Hepatic stellate cell (primary cell): Measurements from ENCODE around the gene PDZK1.
"Not testable (repeated sequence)": the region's sequence is repeated elsewhere in the genome, so short reads cannot be mapped to it uniquely, and the experiment has no call there.

Experiments used
- DNase-seq: peaks from one replicate; pipeline ENCODE4 v3.0.0; 2011; ENCODE audit warnings: low spot score

Gene PDZK1

DNA sequence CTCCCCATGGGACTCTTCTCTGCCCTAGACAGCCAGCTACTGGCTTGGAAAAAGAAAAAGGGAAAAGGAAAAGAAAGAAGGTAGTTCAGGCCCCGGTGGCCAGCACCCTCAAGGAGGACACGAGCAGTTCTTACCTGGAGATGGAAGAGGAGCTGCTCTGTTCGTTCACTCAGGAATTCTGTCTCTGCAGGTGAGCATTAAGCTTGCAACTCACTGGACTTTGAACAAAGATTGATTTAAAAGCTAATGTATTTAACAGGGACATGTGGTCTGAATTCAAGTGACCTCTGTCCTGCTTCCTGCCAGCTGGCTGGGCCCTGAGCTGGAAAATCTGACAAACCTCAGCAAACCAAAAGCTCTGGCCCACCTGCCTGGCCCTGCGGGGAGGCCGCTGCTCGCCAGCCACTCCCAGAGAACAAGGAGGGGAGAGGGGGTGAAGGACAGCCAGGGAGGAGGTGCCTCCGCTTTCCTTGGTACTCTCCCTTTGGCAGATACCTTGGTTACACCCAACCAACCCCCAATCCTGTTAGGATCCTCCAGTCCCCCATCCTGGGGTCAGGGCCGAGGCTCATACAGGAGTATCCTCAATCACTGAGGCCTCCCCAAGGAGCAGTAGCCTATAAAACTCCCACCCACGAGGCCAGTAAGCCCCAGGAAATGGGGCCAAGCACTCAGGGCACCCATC lies at the start of gene PDZK1:
Gene PDZK1 (minus strand): TSS at position 186 of the 685 bp plus-strand sequence. CDS start 19,347 bp downstream, outside the sequence.
- DNase-seq: no peak

DNA sequence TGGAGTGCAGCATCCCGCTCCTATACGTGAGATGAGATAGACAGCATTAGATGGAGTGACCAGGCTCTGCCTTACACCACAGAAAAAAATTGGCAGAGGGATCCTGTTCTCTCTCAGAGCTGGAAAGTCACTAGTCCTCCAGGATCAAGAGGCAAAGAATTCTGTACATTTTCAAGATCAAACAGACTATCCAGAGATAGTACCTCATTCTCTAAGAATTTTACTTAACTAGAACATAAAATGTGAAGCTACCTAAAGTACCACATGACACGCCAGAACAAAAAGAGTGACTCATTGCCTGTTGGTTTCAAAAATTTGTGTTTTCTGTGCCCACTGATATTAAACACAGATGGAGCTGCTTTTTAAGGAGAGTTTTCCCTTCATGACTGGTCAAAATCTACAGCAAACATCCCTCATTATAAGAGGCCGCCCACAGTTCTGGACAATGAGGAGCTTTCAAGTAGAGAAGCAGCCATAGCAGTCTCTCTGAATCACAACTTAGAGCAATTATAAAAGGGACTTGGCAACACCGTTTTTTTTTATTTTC lies 44.4 kb upstream of the PDZK1 start:
- DNase-seq: peak; percentile 47

GRCh38 chr1:145750426-145750825 lies 43.3 kb upstream of the PDZK1 start:
- DNase-seq: no peak

DNA sequence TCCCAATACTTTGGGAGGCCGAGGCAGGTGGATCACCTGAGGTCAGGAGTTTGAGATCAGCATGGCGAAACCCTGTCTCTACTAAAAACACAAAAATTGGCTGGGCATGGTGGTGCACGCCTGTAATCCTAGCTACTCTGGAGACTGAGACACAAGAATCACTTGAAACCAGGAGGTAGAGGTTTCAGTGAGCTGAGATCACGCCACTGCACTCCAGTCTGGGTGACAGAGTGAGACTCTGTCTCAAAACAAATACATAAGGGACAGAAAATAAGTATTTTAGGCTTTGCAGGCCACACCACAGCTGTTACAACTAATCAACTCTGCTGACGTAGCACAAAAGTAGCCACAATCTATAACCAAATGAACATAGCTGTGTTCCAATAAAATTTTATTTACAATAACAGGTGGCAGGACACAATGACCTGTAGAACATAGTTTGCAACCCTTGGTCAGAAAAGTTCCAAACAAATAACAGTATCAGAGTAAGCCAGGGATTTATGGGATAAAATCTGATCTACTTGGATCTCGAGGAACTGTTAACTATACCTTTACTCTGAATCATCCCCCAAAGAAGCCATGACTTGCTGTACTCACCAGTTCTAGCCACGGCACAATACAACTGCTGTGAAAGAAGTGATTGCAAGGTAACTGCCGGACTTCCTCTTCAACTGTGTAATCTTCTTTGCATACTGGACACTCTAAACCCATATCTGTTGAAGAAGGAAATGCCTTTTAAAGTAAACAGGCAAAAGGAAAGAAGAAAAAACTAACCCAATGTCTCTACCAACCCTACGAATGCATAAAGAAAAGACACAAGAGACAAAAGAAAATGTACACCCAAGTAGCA lies 40.5 kb upstream of the PDZK1 start:
- DNase-seq: no peak

- DNase-seq: peak; percentile 64
Observed at GRCh38 chr1:145740269-145740668, 33.1 kb upstream of the PDZK1 start.

- no peak for DNase-seq
Observed at GRCh38 chr1:145736191-145736590, 29.0 kb upstream of the PDZK1 start.

- no peak for DNase-seq
Observed at GRCh38 chr1:145730900-145731299, 23.7 kb upstream of the PDZK1 start.

- no peak for DNase-seq
Observed at GRCh38 chr1:145730467-145730866, 23.3 kb upstream of the PDZK1 start.

DNA sequence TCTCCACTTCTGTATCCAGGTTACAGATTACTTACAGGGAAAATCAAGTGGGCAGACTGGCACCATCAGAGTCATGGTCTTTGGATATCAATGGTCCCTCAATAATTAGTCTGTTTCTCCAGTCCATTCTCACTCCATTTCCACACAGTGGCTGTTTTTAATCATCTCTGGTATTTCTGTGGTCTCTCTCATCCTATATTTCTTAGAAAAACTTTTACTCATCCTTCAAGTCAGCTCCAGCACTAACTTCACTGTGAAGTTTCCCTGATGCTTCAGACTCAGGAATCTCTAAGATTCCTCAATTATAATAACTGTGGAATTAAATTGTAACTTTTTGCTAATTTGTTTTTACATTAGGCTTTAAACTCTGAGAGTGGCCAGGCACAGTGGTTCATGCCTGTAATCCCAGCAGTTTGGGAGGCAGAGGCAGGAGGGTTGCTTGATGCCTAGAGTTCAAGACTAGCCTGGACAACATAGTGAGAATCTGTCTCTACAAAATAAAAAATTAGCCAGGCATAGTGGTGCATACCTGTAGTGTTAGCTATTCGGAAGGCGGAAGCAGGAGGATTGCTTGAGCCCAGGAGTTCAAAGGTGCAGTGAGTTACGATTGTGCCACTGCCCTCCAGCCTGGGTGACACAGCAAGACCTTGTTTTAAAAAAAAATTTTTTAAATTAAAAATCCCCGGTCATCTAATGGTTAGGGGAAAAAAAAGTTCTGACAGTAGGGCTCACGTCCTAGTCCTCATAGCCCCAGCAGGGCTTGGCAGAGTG lies 22.7 kb upstream of the PDZK1 start:
- no peak for DNase-seq

- DNase-seq: no peak
Observed at GRCh38 chr1:145729196-145729595, 22.0 kb upstream of the PDZK1 start.

DNA sequence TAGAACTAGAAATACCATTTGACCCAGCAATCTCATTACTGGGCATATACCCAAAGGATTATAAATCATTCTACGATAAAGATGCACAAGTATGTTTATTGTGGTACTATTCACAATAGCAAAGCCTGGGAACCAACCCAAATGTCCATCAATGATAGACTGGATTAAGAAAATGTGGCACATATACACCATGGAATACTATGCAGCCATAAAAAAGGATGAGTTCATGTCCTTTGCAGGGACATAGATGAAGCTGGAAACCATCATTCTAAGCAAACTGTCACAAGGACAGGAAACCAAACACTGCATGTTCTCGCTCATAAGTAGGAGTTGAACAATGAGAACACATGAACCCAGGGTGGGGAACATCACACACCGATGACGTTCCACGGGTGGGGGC lies 19.0 kb upstream of the PDZK1 start:
- DNase-seq: not testable (repeated sequence)

- DNase-seq: peak; percentile 73
Observed at GRCh38 chr1:145720878-145721671, 13.9 kb upstream of the PDZK1 start.

GRCh38 chr1:145720556-145720877 lies 13.3 kb upstream of the PDZK1 start:
- peak; percentile 67 for DNase-seq

DNA sequence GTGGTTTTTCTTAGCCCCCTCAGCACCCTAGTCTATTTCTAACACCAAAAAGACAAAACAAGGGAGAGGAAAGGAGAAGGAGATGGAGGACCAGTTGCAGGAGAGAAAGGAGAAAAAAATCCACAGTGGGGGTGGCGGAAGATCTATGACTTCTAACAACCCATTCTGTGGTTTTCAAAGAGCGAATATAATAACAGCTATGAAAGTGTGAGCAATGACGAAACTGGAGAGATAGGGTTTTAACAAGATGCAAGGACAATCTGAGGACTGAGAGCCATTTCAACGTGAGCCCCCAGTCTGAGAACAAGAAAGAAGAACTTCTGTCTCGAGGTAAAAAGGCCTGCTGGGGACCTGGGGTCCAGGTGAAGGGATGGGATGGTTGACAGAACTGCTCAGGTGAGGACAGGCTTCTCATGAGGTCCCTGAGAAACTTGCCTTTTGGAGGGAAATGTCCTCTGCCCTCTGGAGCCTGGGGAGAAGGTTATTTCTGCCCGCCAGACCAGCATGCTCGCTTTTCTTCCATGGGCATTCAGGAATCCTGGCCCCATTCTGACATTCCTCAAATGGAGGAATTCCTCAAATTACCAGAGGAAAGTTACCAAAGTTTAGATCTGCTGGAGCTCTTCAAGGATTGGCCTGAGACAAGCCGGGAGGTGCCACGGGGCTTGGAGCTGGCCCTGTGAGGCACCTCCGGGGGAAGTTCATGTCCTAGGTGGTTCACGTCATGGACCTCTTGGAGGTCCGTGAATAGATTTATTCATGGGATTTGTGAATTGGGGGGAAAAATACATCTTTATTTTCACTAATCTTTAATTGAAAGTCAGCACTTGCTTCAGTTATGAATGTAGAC lies 12.3 kb upstream of the PDZK1 start, which contains the start of gene CD160:
Gene CD160 (plus strand): TSS at position 270 of the 850 bp plus-strand sequence. CDS start 8,829 bp downstream, outside the sequence.
- DNase-seq: no peak

DNA sequence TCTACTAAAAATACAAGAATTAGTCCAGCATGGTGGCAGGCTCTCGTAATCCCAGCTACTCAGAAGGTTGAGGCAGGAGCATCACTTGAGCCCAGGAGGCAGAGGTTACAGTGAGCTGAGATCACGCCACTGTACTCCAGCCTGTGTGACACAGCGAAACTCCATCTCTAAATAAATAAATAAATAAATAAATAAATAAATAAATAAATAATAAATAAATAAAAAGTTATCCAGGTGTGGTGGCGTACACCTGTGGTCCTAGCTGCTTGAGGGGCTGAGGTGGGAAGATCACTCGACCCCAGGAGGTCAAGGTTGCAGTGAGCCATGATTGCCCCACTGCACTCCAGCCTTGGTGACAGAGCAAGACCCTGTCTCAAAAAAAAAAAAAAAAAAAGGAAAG lies 11.3 kb upstream of the PDZK1 start:
- not testable (repeated sequence) for DNase-seq

GRCh38 chr1:145717833-145718232 lies 10.7 kb upstream of the PDZK1 start:
- DNase-seq: no peak

DNA sequence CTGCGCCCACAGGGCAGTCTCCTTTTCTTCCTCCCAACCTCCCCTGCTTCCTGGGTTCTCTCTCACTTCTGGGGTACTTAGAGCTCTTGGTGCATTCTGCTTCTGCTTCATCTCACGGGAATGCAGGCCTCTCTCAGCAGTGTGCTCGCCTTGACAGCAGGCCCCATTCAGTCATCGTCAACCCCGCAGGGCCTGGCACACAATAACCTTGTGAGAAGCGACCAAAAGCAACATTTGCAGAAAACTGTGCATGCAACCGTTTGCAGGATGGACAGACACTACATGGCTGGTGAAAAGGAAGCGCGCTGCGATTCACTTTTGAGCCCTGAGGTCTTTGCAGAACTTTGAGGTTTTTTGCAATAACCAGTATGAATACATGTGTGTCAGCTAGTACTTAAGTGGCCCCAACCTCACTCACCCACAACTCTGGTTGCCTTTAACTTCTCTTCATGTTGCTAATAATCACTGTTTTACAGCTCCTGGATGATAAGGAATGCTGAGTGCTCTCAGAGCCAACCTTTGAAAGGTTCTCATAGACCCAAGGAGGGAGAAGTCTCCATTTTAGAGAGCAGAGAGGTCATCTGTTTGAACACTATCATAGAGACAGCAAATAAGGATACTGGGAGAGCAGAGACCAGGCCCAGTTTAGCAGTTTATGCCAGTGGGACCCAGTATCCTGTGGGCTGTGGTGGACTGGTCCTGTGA lies 9.6 kb upstream of the PDZK1 start:
- no peak for DNase-seq

- DNase-seq: no peak
Observed at GRCh38 chr1:145714524-145715111, 7.5 kb upstream of the PDZK1 start.

GRCh38 chr1:145711213-145711651 lies 4.1 kb upstream of the PDZK1 start:
- no peak for DNase-seq
